Suprapubic skin (tissue), 4 donors: ENCODE measurements around the gene XPC.

Source experiments
- POLR2A ChIP-seq, 2 donors: fragments of 450-650 bp; IDR thresholded peaks; one replicate each; pipeline ENCODE4 v1.6.1; 2017; ENCODE audit warnings: antibody characterized with exemption in 2 of 2, mild to moderate bottlenecking in 2 of 2, moderate library complexity in 2 of 2
- POLR2AphosphoS5 ChIP-seq, 3 donors: sonication (generic); formaldehyde crosslinking; IDR thresholded peaks; one replicate each; pipeline ENCODE4 v1.6.1; 2017; ENCODE audit warnings: antibody characterized with exemption in 3 of 3
- TF ChIP-seq, protein P1 (sequence below), 2 donors: fragments of 200-600 bp in 1 of 2; fragments of 450-650 bp in 1 of 2; sonication (generic) in 1 of 2; IDR thresholded peaks; one replicate each; pipeline ENCODE4 v1.5.1; 2016 to 2019; ENCODE audit warnings: antibody characterized with exemption in 2 of 2, mild to moderate bottlenecking in 1 of 2, moderate library complexity in 1 of 2

DNA sequence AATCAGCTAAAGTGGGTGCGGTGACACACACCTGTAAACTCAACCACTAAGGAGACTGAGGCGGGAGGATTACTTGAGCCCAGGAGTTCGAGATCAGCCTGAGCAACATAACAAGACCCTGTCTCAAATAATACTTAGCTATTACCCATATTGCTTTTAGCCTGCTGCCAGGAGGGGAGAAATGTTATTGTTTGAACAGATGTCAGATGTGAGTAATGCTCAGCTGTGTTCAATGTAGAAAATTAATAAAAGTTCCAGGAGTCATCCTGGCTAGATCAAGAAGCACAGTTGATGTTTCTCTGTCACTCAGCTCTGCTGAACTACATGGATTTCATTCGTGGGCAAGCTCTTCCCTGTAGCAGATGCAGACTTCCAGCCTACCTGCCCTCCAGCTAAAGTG, 22.4 kb upstream of the XPC start:
- TF ChIP-seq POLR2A (IDR thresholded peaks at IDR 0.05) (no peak), POLR2AphosphoS5 (IDR thresholded peaks at IDR 0.05) (no peak)
- TF ChIP-seq, protein P1, sequence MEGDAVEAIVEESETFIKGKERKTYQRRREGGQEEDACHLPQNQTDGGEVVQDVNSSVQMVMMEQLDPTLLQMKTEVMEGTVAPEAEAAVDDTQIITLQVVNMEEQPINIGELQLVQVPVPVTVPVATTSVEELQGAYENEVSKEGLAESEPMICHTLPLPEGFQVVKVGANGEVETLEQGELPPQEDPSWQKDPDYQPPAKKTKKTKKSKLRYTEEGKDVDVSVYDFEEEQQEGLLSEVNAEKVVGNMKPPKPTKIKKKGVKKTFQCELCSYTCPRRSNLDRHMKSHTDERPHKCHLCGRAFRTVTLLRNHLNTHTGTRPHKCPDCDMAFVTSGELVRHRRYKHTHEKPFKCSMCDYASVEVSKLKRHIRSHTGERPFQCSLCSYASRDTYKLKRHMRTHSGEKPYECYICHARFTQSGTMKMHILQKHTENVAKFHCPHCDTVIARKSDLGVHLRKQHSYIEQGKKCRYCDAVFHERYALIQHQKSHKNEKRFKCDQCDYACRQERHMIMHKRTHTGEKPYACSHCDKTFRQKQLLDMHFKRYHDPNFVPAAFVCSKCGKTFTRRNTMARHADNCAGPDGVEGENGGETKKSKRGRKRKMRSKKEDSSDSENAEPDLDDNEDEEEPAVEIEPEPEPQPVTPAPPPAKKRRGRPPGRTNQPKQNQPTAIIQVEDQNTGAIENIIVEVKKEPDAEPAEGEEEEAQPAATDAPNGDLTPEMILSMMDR (IDR thresholded peaks at IDR 0.05): no peak
